ENCODE data around the gene SUGP2.

DNA sequence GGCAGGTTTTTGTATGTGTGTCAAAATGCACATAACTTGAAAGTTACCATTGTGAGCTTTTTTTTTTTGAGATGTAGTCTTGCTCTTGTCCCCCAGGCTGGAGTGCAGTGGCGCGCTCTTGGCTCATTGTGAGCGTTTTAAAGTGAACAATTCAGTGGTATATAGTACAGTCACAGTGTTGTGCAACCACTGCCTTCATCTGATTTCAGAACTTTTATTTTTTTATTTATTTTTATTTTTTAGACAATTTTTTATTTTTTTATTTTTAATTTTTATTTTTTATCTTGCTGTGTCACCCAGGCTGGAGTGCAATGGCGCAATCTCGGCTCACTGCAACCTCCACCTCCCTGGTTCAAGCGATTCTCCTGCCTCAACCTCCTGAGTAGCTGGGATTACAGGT lies 45.5 kb upstream of the SUGP2 start:
- TF ChIP-seq POLR2A (IDR thresholded peaks at IDR 0.05): no peak
- TF ChIP-seq CTCF (IDR thresholded peaks at IDR 0.05): no peak

All from adrenal gland (tissue), 5 donors.